ENCODE results near the gene CKAP2L.

CKAP2L gene

DNA sequence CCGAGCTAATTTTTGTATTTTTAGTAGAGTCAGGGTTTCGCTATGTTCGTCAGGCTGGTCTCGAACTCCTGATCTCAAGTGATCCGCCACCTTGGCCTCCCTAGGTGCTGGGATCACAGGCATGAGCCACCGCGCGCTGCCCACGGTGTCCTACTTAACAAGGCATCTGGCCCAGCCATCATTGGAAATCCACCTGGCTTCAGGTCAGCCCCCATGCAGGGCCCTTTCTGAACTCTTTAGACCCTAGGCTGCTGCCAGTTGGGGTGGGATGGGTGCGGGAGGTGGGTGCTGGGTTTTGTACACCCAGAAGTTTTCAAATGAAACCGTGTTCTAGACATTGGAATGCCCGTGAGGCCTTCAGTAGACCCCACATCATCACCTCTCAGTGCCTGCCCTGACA lies 70.2 kb downstream of the CKAP2L start:
- H3K4me1 ChIP-seq (ENCODE audit: low read length) = peaks cover 53% of the 10 kb centered on the region
- no peaks in the 10 kb centered on the region for H3K79me2 ChIP-seq (ENCODE audit: low read length)
- no peak overlapping the region for H3K4me3 ChIP-seq (ENCODE audit: low read length)
- no peaks in the 10 kb centered on the region for H3K36me3 ChIP-seq (replicated peaks; ENCODE audit: low read depth, low read length)
- no peaks in the 10 kb centered on the region for H3K9me3 ChIP-seq (ENCODE audit: insufficient read depth, low read length)
- H3K27me3 ChIP-seq (ENCODE audit: low read depth, low read length) = no peaks in the 10 kb centered on the region
- no peak overlapping the region for H3K9ac ChIP-seq (ENCODE audit: low read length)
- no peak overlapping the region for H2AFZ ChIP-seq (ENCODE audit: low read depth, low read length)
- H3K4me2 ChIP-seq (ENCODE audit: low read length) = no peak overlapping the region
- H4K20me1 ChIP-seq (ENCODE audit: insufficient read depth, low read length) = no peaks in the 10 kb centered on the region
- TF ChIP-seq EZH2phosphoT487 (IDR thresholded peaks at IDR 0.05; ENCODE audit: low read depth) = no peak
- TF ChIP-seq, protein P1, sequence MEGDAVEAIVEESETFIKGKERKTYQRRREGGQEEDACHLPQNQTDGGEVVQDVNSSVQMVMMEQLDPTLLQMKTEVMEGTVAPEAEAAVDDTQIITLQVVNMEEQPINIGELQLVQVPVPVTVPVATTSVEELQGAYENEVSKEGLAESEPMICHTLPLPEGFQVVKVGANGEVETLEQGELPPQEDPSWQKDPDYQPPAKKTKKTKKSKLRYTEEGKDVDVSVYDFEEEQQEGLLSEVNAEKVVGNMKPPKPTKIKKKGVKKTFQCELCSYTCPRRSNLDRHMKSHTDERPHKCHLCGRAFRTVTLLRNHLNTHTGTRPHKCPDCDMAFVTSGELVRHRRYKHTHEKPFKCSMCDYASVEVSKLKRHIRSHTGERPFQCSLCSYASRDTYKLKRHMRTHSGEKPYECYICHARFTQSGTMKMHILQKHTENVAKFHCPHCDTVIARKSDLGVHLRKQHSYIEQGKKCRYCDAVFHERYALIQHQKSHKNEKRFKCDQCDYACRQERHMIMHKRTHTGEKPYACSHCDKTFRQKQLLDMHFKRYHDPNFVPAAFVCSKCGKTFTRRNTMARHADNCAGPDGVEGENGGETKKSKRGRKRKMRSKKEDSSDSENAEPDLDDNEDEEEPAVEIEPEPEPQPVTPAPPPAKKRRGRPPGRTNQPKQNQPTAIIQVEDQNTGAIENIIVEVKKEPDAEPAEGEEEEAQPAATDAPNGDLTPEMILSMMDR (IDR thresholded peaks at IDR 0.05; ENCODE audit: low read depth, low read length) = no peak
- no peak overlapping the region for H3K27ac ChIP-seq (ENCODE audit: low read length)

DNA sequence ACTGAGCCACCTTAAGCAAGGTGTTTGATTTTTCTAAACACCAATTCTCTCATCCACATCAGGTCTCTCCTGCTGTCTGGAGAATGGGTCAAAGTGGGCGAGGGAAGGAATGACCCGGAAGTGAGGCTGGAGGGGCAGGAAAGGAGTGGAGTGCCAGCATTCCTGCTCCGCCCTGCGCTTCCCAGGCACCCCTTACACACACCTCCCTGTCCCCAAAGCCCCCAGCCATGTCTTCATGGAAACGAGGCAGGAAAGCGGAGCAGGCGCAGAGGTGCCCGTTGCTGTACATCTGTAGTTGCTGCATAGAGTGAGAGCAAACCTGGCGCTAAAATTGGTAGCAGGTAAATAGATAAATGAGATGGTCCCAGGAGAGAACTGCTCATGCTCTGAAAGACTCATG lies 70.8 kb downstream of the CKAP2L start:
- Histone ChIP-seq H3K27ac (ENCODE audit: low read length) (0 out of 2 replicates have a peak overlapping the region, but pooled peaks have one; percentile 41), H2AFZ (ENCODE audit: low read depth, low read length) (no peak overlapping the region), H3K9me3 (ENCODE audit: insufficient read depth, low read length) (no peaks in the 10 kb centered on the region), H3K79me2 (ENCODE audit: low read length) (no peaks in the 10 kb centered on the region), H3K36me3 (replicated peaks; ENCODE audit: low read depth, low read length) (no peaks in the 10 kb centered on the region), H3K4me1 (ENCODE audit: low read length) (peaks cover 47% of the 10 kb centered on the region), H4K20me1 (ENCODE audit: insufficient read depth, low read length) (no peaks in the 10 kb centered on the region), H3K4me2 (ENCODE audit: low read length) (no peak overlapping the region), H3K9ac (ENCODE audit: low read length) (no peak overlapping the region), H3K4me3 (ENCODE audit: low read length) (no peak overlapping the region), H3K27me3 (ENCODE audit: low read depth, low read length) (no peaks in the 10 kb centered on the region)
- TF ChIP-seq, protein P1 (IDR thresholded peaks at IDR 0.05; ENCODE audit: low read depth, low read length) = no peak
- no peak for TF ChIP-seq EZH2phosphoT487 (IDR thresholded peaks at IDR 0.05; ENCODE audit: low read depth)

DNA sequence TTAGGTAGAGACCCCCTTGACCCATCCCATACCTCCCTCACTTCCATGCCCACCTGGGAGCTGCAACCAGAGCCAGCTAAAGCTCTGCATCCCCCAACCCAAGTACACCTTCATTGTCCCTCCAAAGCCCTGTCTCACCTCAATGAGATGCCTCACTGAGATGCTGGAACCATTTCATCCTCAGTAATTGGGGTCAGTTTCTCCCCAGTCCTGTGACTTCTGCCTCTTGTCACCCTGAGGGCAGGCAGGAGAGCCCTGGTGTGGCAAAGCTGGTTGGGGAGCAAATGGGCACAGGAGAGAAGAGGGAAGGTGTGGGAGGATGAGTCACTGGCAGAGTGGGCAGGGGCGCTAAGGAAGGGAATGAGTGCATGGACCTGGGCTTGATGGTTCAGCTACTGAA lies 71.5 kb downstream of the CKAP2L start:
- no peaks in the 10 kb centered on the region for H4K20me1 ChIP-seq (ENCODE audit: insufficient read depth, low read length)
- H3K36me3 ChIP-seq (replicated peaks; ENCODE audit: low read depth, low read length) = no peaks in the 10 kb centered on the region
- H3K4me3 ChIP-seq (ENCODE audit: low read length) = no peak overlapping the region
- H3K4me1 ChIP-seq (ENCODE audit: low read length) = peaks cover 40% of the 10 kb centered on the region
- H3K4me2 ChIP-seq (ENCODE audit: low read length) = peak overlapping the region; percentile 52
- peak overlapping the region; percentile 36; the same call in 1 of the 2 replicates for H2AFZ ChIP-seq (ENCODE audit: low read depth, low read length)
- TF ChIP-seq EZH2phosphoT487 (IDR thresholded peaks at IDR 0.05; ENCODE audit: low read depth) = no peak
- TF ChIP-seq, protein P1 (IDR thresholded peaks at IDR 0.05; ENCODE audit: low read depth, low read length) = no peak
- H3K27ac ChIP-seq (ENCODE audit: low read length) = peak overlapping the region; percentile 41
- H3K79me2 ChIP-seq (ENCODE audit: low read length) = no peaks in the 10 kb centered on the region
- H3K9me3 ChIP-seq (ENCODE audit: insufficient read depth, low read length) = no peaks in the 10 kb centered on the region
- peak overlapping the region; percentile 30; the same call in 1 of the 2 replicates for H3K9ac ChIP-seq (ENCODE audit: low read length)
- no peaks in the 10 kb centered on the region for H3K27me3 ChIP-seq (ENCODE audit: low read depth, low read length)

DNA sequence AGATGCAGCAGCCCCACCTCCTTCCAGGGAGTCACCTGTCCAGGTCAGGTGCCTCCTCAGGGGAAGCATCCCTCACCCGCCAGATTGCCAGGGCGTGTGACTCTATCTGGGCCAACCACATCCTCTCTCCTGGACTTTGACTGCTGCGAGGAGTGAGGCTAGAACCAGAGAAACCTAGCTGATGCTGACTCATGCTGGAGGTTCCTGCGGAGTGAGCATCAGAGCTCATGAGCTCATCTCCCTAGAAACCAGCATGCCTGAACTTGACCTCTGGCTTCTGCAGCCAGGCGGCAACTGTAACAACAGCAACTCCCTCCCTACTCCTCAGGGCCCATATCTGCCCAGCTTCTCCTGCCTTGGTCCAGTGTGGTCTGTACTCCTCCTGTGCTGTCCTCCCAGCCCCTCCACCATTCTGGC lies 71.9 kb downstream of the CKAP2L start:
- H3K27ac ChIP-seq (ENCODE audit: low read length) = peak overlapping the region; percentile 41

More for the DNA sequence above, 71.9 kb downstream of the CKAP2L start:
- peak overlapping the region; percentile 52 for H3K4me2 ChIP-seq (ENCODE audit: low read length)
- peak overlapping the region; percentile 54; the same call in 1 of the 2 replicates for H3K9ac ChIP-seq (ENCODE audit: low read length)
- no peak overlapping the region for H3K4me3 ChIP-seq (ENCODE audit: low read length)
- TF ChIP-seq EZH2phosphoT487 (IDR thresholded peaks at IDR 0.05; ENCODE audit: low read depth) = no peak
- TF ChIP-seq, protein P1 (IDR thresholded peaks at IDR 0.05; ENCODE audit: low read depth, low read length) = no peak
- H4K20me1 ChIP-seq (ENCODE audit: insufficient read depth, low read length) = no peaks in the 10 kb centered on the region
- no peaks in the 10 kb centered on the region for H3K9me3 ChIP-seq (ENCODE audit: insufficient read depth, low read length)
- H3K4me1 ChIP-seq (ENCODE audit: low read length) = peaks cover 36% of the 10 kb centered on the region
- no peaks in the 10 kb centered on the region for H3K36me3 ChIP-seq (replicated peaks; ENCODE audit: low read depth, low read length)
- H2AFZ ChIP-seq (ENCODE audit: low read depth, low read length) = peak overlapping the region; percentile 72
- no peaks in the 10 kb centered on the region for H3K27me3 ChIP-seq (ENCODE audit: low read depth, low read length)
- no peaks in the 10 kb centered on the region for H3K79me2 ChIP-seq (ENCODE audit: low read length)

All from OCI-LY3 (cell line).